Occipital lobe (tissue), 2 donors: ENCODE measurements around the gene BCAN. TPM values are rescaled to one million over a fixed set of nuclear protein-coding genes. Genes with fewer than 3 reads are reported as not detected.
A peak's percentile ranks its signal among the peaks of the same experiment; 100 is the strongest.
"Not testable (repeated sequence)": the region's sequence is repeated elsewhere in the genome, so short reads cannot be mapped to it uniquely, and the experiment has no call there.

ENCODE experiments used
- DNase-seq: peaks from one replicate; lab custom pipeline; 2025; lab: John Stamatoyannopoulos, UW
- total RNA-seq: library from RNA; depleted of rRNA; stranded (reverse); fragments of >200 nt; gene quantifications from one replicate; pipeline ENCODE4 v1.2.3, GENCODE V29; 2014

The BCAN gene
- total RNA-seq, 1 donor from 2014 or later: 95.8 TPM

- DNase-seq: no peak
These were observed 26.0 kb upstream of the BCAN start for GRCh38 chr1:156615946-156616345.

GRCh38 chr1:156616463-156616862 is 25.5 kb upstream of the BCAN start:
- peak; percentile 75 for DNase-seq

GRCh38 chr1:156618853-156619581 is 22.9 kb upstream of the BCAN start, which contains the start of gene HAPLN2:
HAPLN2 (plus strand) TSS chr1:156619415; CDS start chr1:156623491, 4,076 bp downstream.
- peak; percentile 34 for DNase-seq

- no peak for DNase-seq
These were observed 22.3 kb upstream of the BCAN start for GRCh38 chr1:156619582-156619955.

GRCh38 chr1:156622581-156623297 is 19.2 kb upstream of the BCAN start:
- DNase-seq: no peak

GRCh38 chr1:156623946-156624813 is 17.7 kb upstream of the BCAN start:
- peak; percentile 55 for DNase-seq

- no peak for DNase-seq
These were observed 17.0 kb upstream of the BCAN start for GRCh38 chr1:156624814-156625435.

GRCh38 chr1:156625436-156626078 is 16.4 kb upstream of the BCAN start:
- no peak for DNase-seq

GRCh38 chr1:156626079-156626438 is 15.9 kb upstream of the BCAN start:
- DNase-seq: no peak

GRCh38 chr1:156627313-156627880 is 14.5 kb upstream of the BCAN start:
- DNase-seq: no peak

- no peak for DNase-seq
These were observed 12.0 kb upstream of the BCAN start for GRCh38 chr1:156629823-156630449.

GRCh38 chr1:156631152-156631551 is 10.8 kb upstream of the BCAN start:
- DNase-seq: not testable (repeated sequence)

- no peak for DNase-seq
These were observed 9.6 kb upstream of the BCAN start for GRCh38 chr1:156632355-156632754.

GRCh38 chr1:156638189-156638985 is 3.5 kb upstream of the BCAN start:
- peak; percentile 42 for DNase-seq

- DNase-seq: no peak
These were observed 2.3 kb upstream of the BCAN start for GRCh38 chr1:156639601-156640101.

GRCh38 chr1:156640842-156641706 is 843 bp upstream of the BCAN start:
- DNase-seq: no peak

- no peak for DNase-seq
These were observed 540 bp downstream of the BCAN start for GRCh38 chr1:156642265-156643048.
